Right lobe of liver (tissue), 4 donors: ENCODE data around the gene CCDC71L.

ENCODE experiments used
- CTCF ChIP-seq, 4 donors: fragments of 200-600 bp in 3 of 4; fragments of 450-650 bp in 1 of 4; IDR thresholded peaks; one replicate each; pipeline versions ENCODE4 v1.5.1 to v1.8.0; 2016 to 2022; ENCODE audit warnings: antibody characterized with exemption in 4 of 4, mild to moderate bottlenecking in 2 of 4
- POLR2A ChIP-seq: fragments of 450-650 bp; IDR thresholded peaks from one replicate; pipeline ENCODE4 v1.6.1; 2017; ENCODE audit warnings: antibody characterized with exemption, mild to moderate bottlenecking
- donor health status: DM: no; HTN: no; CAD: no.
- donor health status: DM: no; HTN: no; CAD: no.
- donor health status: DM: no; HTN: yes; CAD: no.

- no peak for TF ChIP-seq CTCF (IDR thresholded peaks at IDR 0.05)
- no peak for TF ChIP-seq POLR2A
Observed at GRCh38 chr7:106655703-106656498, 5.1 kb downstream of the CCDC71L start.
